Lung (tissue), 12 donors: ENCODE data around the gene CASQ2. TPM values are rescaled to one million over a fixed set of nuclear protein-coding genes. Genes with fewer than 3 reads are reported as not detected.

Source experiments
- ATAC-seq: fragments of 200-7000 bp; cut with Tn5 transposase; one replicate; pipeline ENCODE4 v1.9.1; 2020; ENCODE audit warnings: moderate number of reproducible peaks; ENCODE audit not compliant: insufficient read depth, low FRiP score
- DNase-seq, 3 donors: peaks; one replicate each; pipeline ENCODE4 v3.0.0-alpha.2; 2013 to 2017
- H3K27ac ChIP-seq, 2 donors: one replicate each; pipeline ENCODE4 v1.5.1; 2013; ENCODE audit warnings: mild to moderate bottlenecking in 2 of 2, moderate library complexity in 2 of 2, control low read depth in 1 of 2, inconsistent platforms in 1 of 2, low read depth in 1 of 2, low read length in 1 of 2
- H3K27me3 ChIP-seq, 3 donors: one replicate each; pipeline ENCODE4 v1.5.1; 2013; ENCODE audit warnings: low read length in 2 of 3; ENCODE audit not compliant: control insufficient read depth in 3 of 3, insufficient read depth in 3 of 3
- H3K36me3 ChIP-seq, 4 donors: one replicate each; pipeline ENCODE4 v1.5.1; 2013; ENCODE audit warnings: low read length in 4 of 4, mild to moderate bottlenecking in 1 of 4, moderate library complexity in 1 of 4; ENCODE audit not compliant: control insufficient read depth in 4 of 4, insufficient read depth in 4 of 4
- H3K4me1 ChIP-seq, 5 donors: one replicate each; pipeline ENCODE4 v1.5.1; 2013; ENCODE audit warnings: low read length in 5 of 5, mild to moderate bottlenecking in 2 of 5, moderate library complexity in 1 of 5; ENCODE audit not compliant: control insufficient read depth in 5 of 5, insufficient read depth in 5 of 5
- H3K4me3 ChIP-seq: one replicate; pipeline ENCODE4 v1.5.1; 2013; ENCODE audit warnings: mild to moderate bottlenecking, control low read depth, moderate library complexity
- H3K9ac ChIP-seq, 2 donors: one replicate each; pipeline ENCODE4 v1.5.1; 2013; ENCODE audit warnings: low read length in 2 of 2, control low read depth in 1 of 2; ENCODE audit not compliant: insufficient read depth in 1 of 2
- H3K9me3 ChIP-seq, 4 donors: one replicate each; pipeline ENCODE4 v1.5.1; 2013; ENCODE audit warnings: low read length in 3 of 4, mild to moderate bottlenecking in 1 of 4, moderate library complexity in 1 of 4; ENCODE audit not compliant: control insufficient read depth in 4 of 4, insufficient read depth in 3 of 4
- CTCF ChIP-seq: IDR thresholded peaks from 2 replicates; pipeline ENCODE4 v1.5.1; 2012; ENCODE audit warnings: mild to moderate bottlenecking; ENCODE audit errors: control extremely low read depth, extremely low read depth
- WGBS, 2 donors: extraction: QIAGEN DNeasy Blood & Tissue Kit; methylation state at CpG; one replicate each; pipeline ENCODE4 v1.1.7; 2013; 5-methylcytosine and 5-hydroxymethylcytosine counted together
- polyA plus RNA-seq, 2 donors: library from polyadenylated mRNA; stranded (reverse); fragments of 200-250 nt; gene quantifications; one replicate each; pipeline ENCODE4 v1.2.1, GENCODE V29; 2013
- total RNA-seq, 2 donors: library from RNA; depleted of rRNA in 1 of 2; stranded (reverse); fragments of >200 nt in 1 of 2; gene quantifications; one replicate each; pipeline ENCODE4 v1.2.1, GENCODE V29; 2014 to 2021
- donor health status: control.
- donor health status: control.
- donor health status: Bipolar disorder and iron deficiency.
- donor health status: healthy.
- donor health status: DM: yes; HTN: yes; CAD: no.

CASQ2 gene
- total and polyA plus RNA-seq, 4 donors = 0.50 to 3.4 (median 1.4) TPM

- Histone ChIP-seq H3K9me3 (no peaks in the 10 kb centered on the region), H3K4me1 (peaks cover 0 to 12% (median 3%) of the 10 kb centered on the region in 5 donors), H3K27me3 (no peaks in the 10 kb centered on the region), H3K36me3 (peaks cover 0 to 11% (median 0%) of the 10 kb centered on the region in 4 donors), H3K27ac (no peak overlapping the region), H3K4me3 (no peak overlapping the region), H3K9ac (no peak overlapping the region)
- DNase-seq = peak in 2 of 3 donors; percentile 45 to 70
- no peak for ATAC-seq
- WGBS, 2 donors = 55 to 60% methylated on average over 1 of the region's 1 CpG
- no peak for TF ChIP-seq CTCF
Measured at GRCh38 chr1:115740811-115741210, 27.7 kb downstream of the CASQ2 start.

- no peak overlapping the region for H3K4me3 ChIP-seq
- H3K4me1 ChIP-seq = peaks cover 0 to 19% (median 0%) of the 10 kb centered on the region in 5 donors
- H3K27me3 ChIP-seq = no peaks in the 10 kb centered on the region
- WGBS, 2 donors = 29 to 32% methylated on average over 4 of the region's 4 CpGs
- TF ChIP-seq CTCF = no peak
- H3K9ac ChIP-seq = no peak overlapping the region
- H3K27ac ChIP-seq = no peak overlapping the region
- ATAC-seq (no peak), DNase-seq (no peak)
- H3K36me3 ChIP-seq = peaks cover 0 to 7% (median 0%) of the 10 kb centered on the region in 4 donors
- H3K9me3 ChIP-seq = no peaks in the 10 kb centered on the region
Measured at GRCh38 chr1:115732316-115732715, 36.2 kb downstream of the CASQ2 start.

GRCh38 chr1:115729756-115730155, 38.8 kb downstream of the CASQ2 start:
- Histone ChIP-seq H3K9me3 (no peaks in the 10 kb centered on the region), H3K36me3 (peaks cover 0 to 7% (median 0%) of the 10 kb centered on the region in 4 donors), H3K9ac (no peak overlapping the region), H3K4me3 (no peak overlapping the region), H3K27ac (no peak overlapping the region), H3K4me1 (peaks cover 0 to 42% (median 9%) of the 10 kb centered on the region in 5 donors), H3K27me3 (no peaks in the 10 kb centered on the region)
- WGBS, 2 donors = 77 to 85% methylated on average over 4 of the region's 4 CpGs
- ATAC-seq (no peak), DNase-seq (no peak)
- no peak for TF ChIP-seq CTCF

- Histone ChIP-seq H3K36me3 (peaks cover 0 to 7% (median 0%) of the 10 kb centered on the region in 4 donors), H3K4me3 (no peak overlapping the region), H3K9ac (peak overlapping the region in 1 of 2 donors; percentile 63), H3K4me1 (peaks cover 0 to 46% (median 9%) of the 10 kb centered on the region in 5 donors), H3K9me3 (no peaks in the 10 kb centered on the region), H3K27ac (peak overlapping the region in 1 of 2 donors; percentile 65), H3K27me3 (no peaks in the 10 kb centered on the region)
- whole genome bisulfite sequencing, 2 donors = 62 to 63% methylated on average over 1 of the region's 1 CpG
- ATAC-seq = no peak
- TF ChIP-seq CTCF = no peak
- peak in 1 of 3 donors; percentile 50 for DNase-seq
Measured at GRCh38 chr1:115728341-115728740, 40.2 kb downstream of the CASQ2 start.
